ENCODE data around the gene CNRIP1.
"Not testable (repeated sequence)": the region's sequence is repeated elsewhere in the genome, so short reads cannot be mapped to it uniquely, and the experiment has no call there.

The CNRIP1 gene

GRCh38 chr2:68317971-68318913 is 1.5 kb downstream of the CNRIP1 start:
- Histone ChIP-seq H3K9me3 (no peaks in the 10 kb centered on the region), H3K36me3 (peaks cover 17% of the 10 kb centered on the region), H3K27me3 (no peaks in the 10 kb centered on the region), H3K4me1 (no peaks in the 10 kb centered on the region), H3K4me3 (ENCODE audit: low read depth, low read length) (peak overlapping the region; percentile 76)
- DNase-seq: peak; percentile 17
- TF ChIP-seq CTCF (IDR thresholded peaks at IDR 0.05; ENCODE audit: low read depth, low read length): no peak

DNA sequence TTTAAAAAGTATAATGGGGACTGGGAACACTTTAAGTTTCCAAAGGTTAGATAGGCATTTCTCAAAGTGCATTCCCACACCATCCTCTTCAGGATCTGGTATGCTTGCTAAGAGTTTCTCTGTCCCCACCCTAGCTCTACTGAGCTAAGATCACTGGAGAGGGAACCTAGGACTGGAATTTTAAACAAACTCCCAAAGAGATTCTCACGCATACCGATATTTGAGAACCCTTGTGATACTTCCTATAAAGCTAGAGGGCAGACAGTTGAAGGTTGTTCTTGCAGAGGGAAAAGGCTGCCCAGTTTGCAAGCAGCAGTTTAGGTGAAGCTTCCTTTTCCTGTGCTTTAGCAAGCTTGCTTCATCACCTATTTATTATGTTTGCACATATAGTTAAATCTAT is 3.6 kb downstream of the CNRIP1 start:
- Histone ChIP-seq H3K27me3 (no peaks in the 10 kb centered on the region), H3K9me3 (no peaks in the 10 kb centered on the region), H3K36me3 (peaks cover 17% of the 10 kb centered on the region), H3K4me3 (ENCODE audit: low read depth, low read length) (no peak overlapping the region), H3K4me1 (no peaks in the 10 kb centered on the region)
- DNase-seq: no peak
- no peak for TF ChIP-seq CTCF (IDR thresholded peaks at IDR 0.05; ENCODE audit: low read depth, low read length)

GRCh38 chr2:68311033-68311432 is 8.7 kb downstream of the CNRIP1 start:
- H3K36me3 ChIP-seq: peaks cover 11% of the 10 kb centered on the region
- no peak for DNase-seq
- H3K9me3 ChIP-seq: no peaks in the 10 kb centered on the region
- H3K4me1 ChIP-seq: no peaks in the 10 kb centered on the region
- no peak for TF ChIP-seq CTCF (IDR thresholded peaks at IDR 0.05; ENCODE audit: low read depth, low read length)
- no peaks in the 10 kb centered on the region for H3K27me3 ChIP-seq
- no peak overlapping the region for H3K4me3 ChIP-seq (ENCODE audit: low read depth, low read length)

DNA sequence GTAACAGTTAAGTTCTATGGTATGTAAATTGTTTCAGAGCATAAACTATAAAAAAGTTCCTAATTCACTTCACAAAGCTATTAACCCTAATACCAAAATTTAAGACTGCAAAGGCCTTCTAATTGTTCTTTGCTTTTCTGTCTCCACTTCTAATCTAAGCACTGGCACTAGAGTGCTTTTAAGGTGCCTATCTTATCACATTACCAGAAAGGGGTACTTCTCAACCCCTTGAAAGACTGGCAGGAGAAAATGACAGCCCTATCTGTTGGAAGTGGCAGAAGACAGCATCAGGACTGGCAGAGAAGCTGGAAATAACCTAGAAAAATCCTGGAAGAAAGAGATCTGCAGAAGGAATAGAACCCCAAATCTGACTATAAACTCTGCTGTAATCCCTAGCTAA is 10.3 kb downstream of the CNRIP1 start:
- no peaks in the 10 kb centered on the region for H3K27me3 ChIP-seq
- no peaks in the 10 kb centered on the region for H3K9me3 ChIP-seq
- TF ChIP-seq CTCF (IDR thresholded peaks at IDR 0.05; ENCODE audit: low read depth, low read length): no peak
- no peaks in the 10 kb centered on the region; the same call in 1 of the 2 replicates for H3K36me3 ChIP-seq
- DNase-seq: no peak
- no peaks in the 10 kb centered on the region for H3K4me1 ChIP-seq
- no peak overlapping the region for H3K4me3 ChIP-seq (ENCODE audit: low read depth, low read length)

GRCh38 chr2:68303902-68304272 is 15.9 kb downstream of the CNRIP1 start:
- not testable (repeated sequence) for H3K4me3 ChIP-seq (ENCODE audit: low read depth, low read length); H3K9me3 ChIP-seq; DNase-seq; H3K36me3 ChIP-seq; H3K4me1 ChIP-seq; H3K27me3 ChIP-seq

DNA sequence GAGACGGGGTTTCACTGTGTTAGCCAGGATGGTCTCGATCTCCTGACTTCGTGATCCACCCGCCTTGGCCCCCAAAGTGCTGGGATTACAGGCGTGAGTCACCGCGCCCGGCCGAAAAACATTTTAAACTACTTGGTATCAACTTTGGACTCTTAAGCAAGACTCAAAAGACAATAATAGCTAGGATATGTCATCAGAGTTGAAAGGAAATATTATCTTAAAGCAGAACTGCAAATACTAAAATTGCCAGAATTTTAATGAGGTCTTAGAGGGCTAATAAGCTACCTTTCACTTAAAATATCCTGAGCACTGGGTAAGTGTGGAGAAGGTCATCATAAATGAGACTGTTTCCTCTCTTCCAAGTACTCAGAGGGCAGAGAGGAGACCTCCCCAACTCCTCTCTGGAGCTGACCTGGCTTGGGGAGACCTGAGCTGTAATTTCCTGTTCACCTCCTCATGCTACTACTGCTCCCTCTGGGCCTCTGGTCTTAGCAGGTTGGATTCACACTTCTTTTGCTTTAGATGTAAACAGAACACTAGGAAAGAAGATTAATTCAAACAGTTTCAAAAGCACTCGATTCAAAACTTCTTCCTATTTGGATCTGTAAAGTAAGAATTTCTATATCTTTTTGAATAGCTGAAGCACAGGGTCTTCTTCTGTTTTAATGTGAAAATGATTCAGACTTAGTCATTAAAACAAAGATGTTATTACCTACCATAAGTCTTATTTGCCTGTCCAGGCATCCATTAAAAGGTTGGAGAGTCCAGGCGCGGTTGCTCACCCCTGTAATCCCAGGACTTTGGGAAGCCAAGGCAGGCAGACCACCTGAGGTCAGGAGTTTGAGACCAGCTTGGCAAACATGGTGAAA is 16.5 kb downstream of the CNRIP1 start:
- no peak for TF ChIP-seq CTCF (IDR thresholded peaks at IDR 0.05; ENCODE audit: low read depth, low read length)

More for the DNA sequence above, 16.5 kb downstream of the CNRIP1 start:
- no peaks in the 10 kb centered on the region for H3K9me3 ChIP-seq
- H3K4me3 ChIP-seq (ENCODE audit: low read depth, low read length): no peak overlapping the region
- no peaks in the 10 kb centered on the region for H3K27me3 ChIP-seq
- DNase-seq: no peak
- no peaks in the 10 kb centered on the region for H3K36me3 ChIP-seq
- no peaks in the 10 kb centered on the region for H3K4me1 ChIP-seq

Measured in BE2C (cell line).